Body of pancreas (tissue), 4 donors: ENCODE measurements around the gene PDZD2. TPM values are rescaled to one million over a fixed set of nuclear protein-coding genes. Genes with fewer than 3 reads are reported as not detected.

Experiments
- ATAC-seq: fragments of 150-250 bp; one replicate; pipeline ENCODE4 v1.9.1; 2016
- DNase-seq, 4 donors: peaks; one replicate each; pipeline ENCODE4 v3.0.0-alpha.2; 2019
- H3K27ac ChIP-seq, 4 donors: fragments of 200-600 bp; sonication (generic); 1 replicate in 3 of 4; 2 replicates in 1 of 4; pipeline versions ENCODE4 v1.5.1 to v1.6.1; 2016 to 2019; ENCODE audit warnings: mild to moderate bottlenecking in 1 of 4, mixed read lengths in 1 of 4, moderate library complexity in 1 of 4
- H3K27me3 ChIP-seq, 2 donors: fragments of 200-600 bp; sonication (generic); one replicate each; pipeline ENCODE4 v1.6.0; 2016; ENCODE audit warnings: mild to moderate bottlenecking in 1 of 2
- H3K36me3 ChIP-seq, 2 donors: fragments of 200-600 bp; sonication (generic); replicated peaks in 1 of 2; 2 replicates each; pipeline ENCODE4 v1.5.1; 2016; ENCODE audit warnings: low read depth in 2 of 2; ENCODE audit not compliant: insufficient read depth in 1 of 2
- H3K4me1 ChIP-seq: fragments of 200-600 bp; sonication (generic); one replicate; pipeline ENCODE4 v1.6.0; 2016
- H3K4me3 ChIP-seq, 2 donors: fragments of 200-600 bp; sonication (generic); 1 replicate in 1 of 2; 2 replicates in 1 of 2; pipeline ENCODE4 v1.5.1; 2016 to 2019
- H3K9me3 ChIP-seq, 3 donors: fragments of 200-600 bp; sonication (generic); 1 replicate in 2 of 3; 2 replicates in 1 of 3; pipeline ENCODE4 v1.5.1; 2016
- POLR2A ChIP-seq, 3 donors: fragments of 450-650 bp; IDR thresholded peaks; one replicate each; pipeline ENCODE4 v1.6.1; 2016; ENCODE audit warnings: antibody characterized with exemption in 3 of 3, mild to moderate bottlenecking in 2 of 3
- whole genome bisulfite sequencing, 2 donors: methylation state at CpG; one replicate each; pipeline ENCODE4 v1.1.5; 2017; 5-methylcytosine and 5-hydroxymethylcytosine counted together
- intact Hi-C: fragments of 100-400 bp; cut with DNase I; formaldehyde crosslinking; loops from one replicate; pipeline ENCODE4 v1.15.1; 2023
- total RNA-seq, 2 donors: library from RNA; depleted of rRNA; stranded (reverse); fragments of >200 nt; gene quantifications; one replicate each; pipeline ENCODE4 v1.1.0, GENCODE V29; 2016
- TF ChIP-seq, protein P1 (sequence below), 7 experiments: fragments of 450-650 bp in 4 of 7; fragments of 200-600 bp in 3 of 7; sonication (generic) in 3 of 7; IDR thresholded peaks; one replicate each; pipeline ENCODE4 v1.5.1; 2016 to 2019; ENCODE audit warnings: antibody characterized with exemption in 7 of 7

Gene PDZD2
- total RNA-seq, 2 donors from 2014 or later = 3.9 to 12.9 TPM

DNA sequence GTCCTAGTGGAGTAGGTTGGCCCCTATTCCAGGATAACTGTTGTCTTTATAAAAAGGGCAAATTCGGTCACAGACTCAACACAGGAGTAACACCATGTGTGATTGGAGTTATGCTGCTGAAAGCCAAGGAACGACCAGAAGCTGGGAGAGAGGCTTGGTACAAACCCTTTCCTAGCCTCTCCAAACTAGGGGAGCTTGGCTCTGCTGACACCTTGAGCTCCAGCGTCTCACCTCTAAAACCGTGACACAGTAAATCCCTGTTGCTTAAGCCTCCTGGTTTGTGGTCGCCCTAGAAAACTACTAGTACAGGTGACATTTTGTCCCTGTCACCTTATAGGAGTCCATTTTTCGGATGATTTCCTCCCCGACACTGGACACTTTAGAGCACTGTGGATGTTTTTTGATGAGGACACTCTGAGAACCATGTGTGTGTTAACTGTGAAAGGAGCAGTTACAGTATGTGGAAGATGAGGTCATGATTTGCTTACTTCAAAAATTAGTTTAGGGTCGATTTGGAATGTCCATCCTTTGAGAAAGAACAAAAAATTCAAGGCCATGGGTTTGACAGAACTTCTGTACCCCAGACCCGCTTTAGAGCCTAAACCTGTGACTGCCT is 167.0 kb downstream of the PDZD2 start:
- Histone ChIP-seq H3K9me3 (no peaks in the 10 kb centered on the region), H3K36me3 (no peaks in the 10 kb centered on the region), H3K27ac (no peak overlapping the region), H3K4me1 (no peaks in the 10 kb centered on the region), H3K27me3 (no peaks in the 10 kb centered on the region), H3K4me3 (no peak overlapping the region)
- TF ChIP-seq POLR2A (IDR thresholded peaks at IDR 0.05) = no peak
- TF ChIP-seq, protein P1, sequence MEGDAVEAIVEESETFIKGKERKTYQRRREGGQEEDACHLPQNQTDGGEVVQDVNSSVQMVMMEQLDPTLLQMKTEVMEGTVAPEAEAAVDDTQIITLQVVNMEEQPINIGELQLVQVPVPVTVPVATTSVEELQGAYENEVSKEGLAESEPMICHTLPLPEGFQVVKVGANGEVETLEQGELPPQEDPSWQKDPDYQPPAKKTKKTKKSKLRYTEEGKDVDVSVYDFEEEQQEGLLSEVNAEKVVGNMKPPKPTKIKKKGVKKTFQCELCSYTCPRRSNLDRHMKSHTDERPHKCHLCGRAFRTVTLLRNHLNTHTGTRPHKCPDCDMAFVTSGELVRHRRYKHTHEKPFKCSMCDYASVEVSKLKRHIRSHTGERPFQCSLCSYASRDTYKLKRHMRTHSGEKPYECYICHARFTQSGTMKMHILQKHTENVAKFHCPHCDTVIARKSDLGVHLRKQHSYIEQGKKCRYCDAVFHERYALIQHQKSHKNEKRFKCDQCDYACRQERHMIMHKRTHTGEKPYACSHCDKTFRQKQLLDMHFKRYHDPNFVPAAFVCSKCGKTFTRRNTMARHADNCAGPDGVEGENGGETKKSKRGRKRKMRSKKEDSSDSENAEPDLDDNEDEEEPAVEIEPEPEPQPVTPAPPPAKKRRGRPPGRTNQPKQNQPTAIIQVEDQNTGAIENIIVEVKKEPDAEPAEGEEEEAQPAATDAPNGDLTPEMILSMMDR (IDR thresholded peaks at IDR 0.05) = no peak
- ATAC-seq (no peak), DNase-seq (no peak)
- intact Hi-C loops = no loop called here
- WGBS, 2 donors = 38 to 49% methylated on average over 9 of the region's 9 CpGs

DNA sequence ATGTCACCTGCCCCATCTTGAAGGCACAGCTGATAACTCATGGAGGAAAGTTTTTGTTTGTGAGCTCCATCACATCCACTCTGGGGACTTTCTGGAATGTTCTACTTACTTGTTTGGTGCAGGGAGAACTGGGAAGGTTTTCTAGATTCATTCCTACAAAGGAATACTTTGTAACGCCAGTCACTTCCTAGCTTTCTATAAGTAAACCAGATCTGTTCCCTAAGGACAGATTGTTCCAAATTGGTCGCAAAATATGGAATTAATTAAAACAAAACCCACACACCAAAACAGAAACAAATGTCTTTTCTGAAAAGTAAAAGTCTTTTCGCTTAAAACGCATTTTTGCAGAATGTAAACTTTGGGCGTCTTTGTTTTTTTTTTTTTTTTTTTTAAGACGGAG is 167.6 kb downstream of the PDZD2 start:
- Histone ChIP-seq H3K27ac (no peak overlapping the region), H3K4me3 (no peak overlapping the region), H3K27me3 (no peaks in the 10 kb centered on the region), H3K36me3 (no peaks in the 10 kb centered on the region), H3K4me1 (no peaks in the 10 kb centered on the region), H3K9me3 (no peaks in the 10 kb centered on the region)
- intact Hi-C loops = no loop called here
- no peak for TF ChIP-seq POLR2A (IDR thresholded peaks at IDR 0.05)
- ATAC-seq (no peak), DNase-seq (no peak)
- WGBS, 2 donors = 53 to 73% methylated on average over 6 of the region's 6 CpGs

DNA sequence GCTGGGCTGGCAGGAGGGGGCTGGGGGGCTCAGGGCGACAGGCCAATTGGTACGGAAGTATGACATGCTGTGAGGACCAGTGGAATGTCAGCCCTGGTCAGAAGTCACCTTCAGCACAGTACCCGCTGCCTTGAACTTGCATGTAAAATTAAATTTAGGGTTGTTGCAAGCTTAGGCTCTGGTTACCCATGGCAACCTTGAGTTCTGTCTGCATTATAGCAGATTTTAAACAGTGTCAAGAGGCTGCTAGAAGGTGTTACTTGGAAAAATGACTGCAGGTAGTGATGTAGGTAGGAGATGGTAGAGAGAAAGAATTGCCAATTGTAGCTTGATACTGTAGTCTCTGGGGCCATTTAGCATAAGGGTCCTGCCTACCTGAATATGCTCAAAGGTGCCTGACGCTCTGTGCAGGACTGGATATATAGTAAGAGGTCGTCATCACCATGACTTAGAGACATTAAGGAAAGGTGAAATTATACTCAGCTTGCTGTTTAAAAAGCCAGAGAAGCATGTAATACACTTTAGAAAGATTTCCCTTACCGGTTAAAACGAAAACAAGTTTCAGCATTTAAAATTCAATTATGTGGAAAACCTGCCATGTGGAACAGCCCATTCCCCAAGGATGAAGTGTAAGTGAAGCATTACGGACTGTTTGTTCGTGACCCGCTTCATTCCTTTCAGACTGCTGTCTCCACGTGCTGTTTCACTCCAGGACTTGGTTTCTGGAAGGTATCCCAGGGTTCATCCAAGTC is 169.0 kb downstream of the PDZD2 start:
- Histone ChIP-seq H3K4me3 (no peak overlapping the region), H3K9me3 (no peaks in the 10 kb centered on the region), H3K27me3 (no peaks in the 10 kb centered on the region), H3K36me3 (no peaks in the 10 kb centered on the region), H3K4me1 (no peaks in the 10 kb centered on the region), H3K27ac (no peak overlapping the region)
- 55 to 58% methylated on average over 11 of the region's 11 CpGs for WGBS, 2 donors
- TF ChIP-seq, protein P1 (IDR thresholded peaks at IDR 0.05) = no peak
- no peak for TF ChIP-seq POLR2A (IDR thresholded peaks at IDR 0.05)
- no peak for DNase-seq
- ATAC-seq = no peak
- intact Hi-C loops = no loop called here

DNA sequence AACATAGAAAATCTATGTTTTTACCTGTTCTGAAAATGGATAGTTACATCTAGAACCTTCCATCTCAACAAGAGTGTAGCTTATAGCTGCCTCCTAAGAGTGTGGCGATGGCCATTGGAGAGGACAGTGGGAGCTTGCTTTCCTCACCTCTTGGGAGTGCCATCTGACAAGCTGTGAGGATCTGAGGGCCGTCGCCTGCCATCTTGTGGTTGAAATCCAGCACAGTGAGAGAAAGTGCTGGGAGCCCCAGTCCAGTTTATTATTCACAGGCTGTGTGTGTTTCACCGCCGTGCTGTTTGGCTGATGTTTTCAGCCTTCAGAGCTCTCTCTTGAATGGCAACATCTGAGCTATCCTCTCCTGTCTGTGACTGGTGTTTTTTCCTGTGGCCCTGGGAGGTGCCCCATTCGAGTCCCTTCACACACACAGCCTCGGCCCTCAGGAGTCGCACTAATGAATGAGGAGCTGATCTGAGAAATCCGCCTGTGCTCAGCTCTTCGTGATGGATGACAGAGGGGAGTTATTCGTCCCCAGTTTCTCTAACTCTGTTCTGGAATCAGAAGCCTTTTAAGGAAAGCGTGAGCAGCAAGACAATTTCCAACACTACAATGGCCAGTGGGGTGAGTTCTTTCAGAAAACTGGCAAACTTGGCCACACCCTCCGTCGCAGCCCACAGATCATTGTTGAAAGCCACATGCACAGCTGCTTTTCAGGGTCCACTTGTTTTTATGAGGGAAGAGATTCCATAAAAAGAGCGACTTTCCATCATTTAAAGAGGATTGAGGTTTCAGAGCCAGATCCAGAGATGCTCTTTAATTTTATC is 170.3 kb downstream of the PDZD2 start:
- DNase-seq = peak; percentile 52 to 71 (median 64)
- Histone ChIP-seq H3K9me3 (no peaks in the 10 kb centered on the region), H3K27me3 (no peaks in the 10 kb centered on the region), H3K27ac (no peak overlapping the region), H3K4me3 (no peak overlapping the region), H3K4me1 (no peaks in the 10 kb centered on the region), H3K36me3 (no peaks in the 10 kb centered on the region)
- TF ChIP-seq, protein P1 (IDR thresholded peaks at IDR 0.05) = peak; percentile 31 to 71 (median 62)
- TF ChIP-seq POLR2A (IDR thresholded peaks at IDR 0.05) = no peak
- ATAC-seq = peak; percentile 72
- intact Hi-C loops = no loop called here
- WGBS, 2 donors = 29 to 48% methylated on average over 12 to 15 of the region's 15 CpGs

DNA sequence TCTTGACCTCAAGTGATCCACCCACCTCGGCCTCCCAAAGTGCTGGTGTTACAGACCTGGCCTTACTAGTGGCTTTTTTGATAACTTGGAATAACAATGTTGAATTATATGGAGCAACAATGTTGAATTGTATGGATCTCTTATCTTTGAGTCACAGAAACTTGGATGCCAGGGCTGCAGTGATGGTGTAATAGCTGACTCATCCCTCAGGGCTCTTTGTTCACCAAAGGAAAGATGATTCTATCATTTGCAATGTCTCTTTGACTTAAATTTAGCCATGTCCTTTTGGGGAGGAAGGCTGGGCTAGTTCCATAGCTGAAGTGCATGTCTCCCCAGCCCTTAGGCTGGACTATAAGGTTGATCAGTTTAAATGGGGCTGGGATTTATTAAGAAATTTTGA is 172.3 kb downstream of the PDZD2 start:
- intact Hi-C loops = no loop called here
- TF ChIP-seq, protein P1 (IDR thresholded peaks at IDR 0.05) = no peak
- no peak for TF ChIP-seq POLR2A (IDR thresholded peaks at IDR 0.05)
- ATAC-seq = no peak
- no peaks in the 10 kb centered on the region for H3K9me3 ChIP-seq
- no peak for DNase-seq
- no peaks in the 10 kb centered on the region for H3K27me3 ChIP-seq
- H3K27ac ChIP-seq = no peak overlapping the region
- H3K4me1 ChIP-seq = no peaks in the 10 kb centered on the region
- 44 to 75% methylated on average over 1 of the region's 1 CpG for WGBS, 2 donors
- no peak overlapping the region for H3K4me3 ChIP-seq
- H3K36me3 ChIP-seq = no peaks in the 10 kb centered on the region
